Liver (tissue), 9 donors: Measurements from ENCODE around the gene OXNAD1. TPM values are rescaled to one million over a fixed set of nuclear protein-coding genes. Genes with fewer than 3 reads are reported as not detected.

Experiments
- DNase-seq: peaks from one replicate; pipeline ENCODE4 v3.0.0-alpha.2; 2017; ENCODE audit warnings: low spot score
- H3K27ac ChIP-seq, 2 donors: one replicate each; pipeline ENCODE4 v1.7.0; 2013; ENCODE audit warnings: inconsistent platforms in 2 of 2, low read length in 2 of 2, control low read depth in 1 of 2, low read depth in 1 of 2, mild to moderate bottlenecking in 1 of 2
- H3K27me3 ChIP-seq, 4 donors: one replicate each; pipeline versions ENCODE4 v1.6.1 to v1.7.0; 2013; ENCODE audit warnings: low read length in 3 of 4, inconsistent platforms in 1 of 4, mild to moderate bottlenecking in 1 of 4, moderate library complexity in 1 of 4; ENCODE audit not compliant: control insufficient read depth in 4 of 4, insufficient read depth in 4 of 4
- H3K36me3 ChIP-seq, 4 donors: one replicate each; pipeline versions ENCODE4 v1.6.1 to v1.7.0; 2013; ENCODE audit warnings: low read length in 3 of 4, mild to moderate bottlenecking in 3 of 4, low read depth in 1 of 4, moderate library complexity in 1 of 4; ENCODE audit not compliant: control insufficient read depth in 4 of 4, insufficient read depth in 3 of 4
- H3K4me1 ChIP-seq, 4 donors: one replicate each; pipeline versions ENCODE4 v1.6.1 to v1.7.0; 2013; ENCODE audit warnings: low read length in 3 of 4, mild to moderate bottlenecking in 3 of 4, moderate library complexity in 1 of 4; ENCODE audit not compliant: control insufficient read depth in 4 of 4, insufficient read depth in 4 of 4
- H3K4me3 ChIP-seq, 3 donors: one replicate each; pipeline versions ENCODE4 v1.6.1 to v1.7.0; 2013; ENCODE audit warnings: low read length in 3 of 3, control low read depth in 1 of 3, low read depth in 1 of 3, mild to moderate bottlenecking in 1 of 3
- H3K9ac ChIP-seq, 2 donors: one replicate each; pipeline ENCODE4 v1.7.0; 2013; ENCODE audit warnings: low read length in 2 of 2, mild to moderate bottlenecking in 2 of 2, moderate library complexity in 2 of 2, control low read depth in 1 of 2, low read depth in 1 of 2
- H3K9me3 ChIP-seq, 4 donors: one replicate each; pipeline versions ENCODE4 v1.6.1 to v1.7.0; 2013; ENCODE audit warnings: low read length in 3 of 4; ENCODE audit not compliant: control insufficient read depth in 4 of 4
- ATF3 ChIP-seq: IDR thresholded peaks from 2 replicates; pipeline ENCODE4 v1.6.1; 2016; ENCODE audit warnings: antibody characterized with exemption
- CTCF ChIP-seq: fragments of 150-350 bp; IDR thresholded peaks from 2 replicates; pipeline ENCODE4 v1.5.1; 2017; ENCODE audit warnings: improper control_type of control experiment, low read depth, low read length; ENCODE audit not compliant: missing input control
- EGR1 ChIP-seq, 2 donors: IDR thresholded peaks; 2 replicates each; pipeline ENCODE4 v1.6.1; 2016 to 2018; ENCODE audit warnings: antibody characterized with exemption in 2 of 2, low read depth in 2 of 2
- FOXA1 ChIP-seq: IDR thresholded peaks from 2 replicates; pipeline ENCODE4 v1.6.1; 2016; ENCODE audit warnings: antibody characterized with exemption
- FOXA2 ChIP-seq: IDR thresholded peaks from 2 replicates; pipeline ENCODE4 v1.6.1; 2016; ENCODE audit warnings: antibody characterized with exemption
- GABPA ChIP-seq, 2 donors: IDR thresholded peaks in 1 of 2; conservative IDR thresholded peaks in 1 of 2; 2 replicates each; pipeline ENCODE4 v1.6.1; 2016; ENCODE audit warnings: antibody characterized with exemption in 2 of 2, mild to moderate bottlenecking in 1 of 2, moderate library complexity in 1 of 2
- HNF4A ChIP-seq, 2 donors: conservative IDR thresholded peaks; 2 replicates each; pipeline ENCODE4 v1.6.1; 2016; ENCODE audit warnings: antibody characterized with exemption in 2 of 2, mild to moderate bottlenecking in 2 of 2
- HNF4G ChIP-seq: IDR thresholded peaks from 2 replicates; pipeline ENCODE4 v1.6.1; 2016; ENCODE audit warnings: antibody characterized with exemption
- JUND ChIP-seq, 2 donors: IDR thresholded peaks; 2 replicates each; pipeline ENCODE4 v1.6.1; 2016; ENCODE audit warnings: antibody characterized with exemption in 2 of 2
- MAX ChIP-seq: IDR thresholded peaks from 2 replicates; pipeline ENCODE4 v1.6.1; 2016; ENCODE audit warnings: antibody characterized with exemption
- NR2F2 ChIP-seq: IDR thresholded peaks from 2 replicates; pipeline ENCODE4 v1.6.1; 2016; ENCODE audit warnings: antibody characterized with exemption
- RAD21 ChIP-seq, 2 donors: IDR thresholded peaks; 2 replicates each; pipeline ENCODE4 v1.6.1; 2016; ENCODE audit warnings: antibody characterized with exemption in 2 of 2, mild to moderate bottlenecking in 2 of 2
- REST ChIP-seq: IDR thresholded peaks from 2 replicates; pipeline ENCODE4 v1.6.1; 2016; ENCODE audit warnings: antibody characterized with exemption, mild to moderate bottlenecking
- RXRA ChIP-seq, 2 donors: IDR thresholded peaks; 2 replicates each; pipeline ENCODE4 v1.6.1; 2017 to 2018; ENCODE audit warnings: antibody characterized with exemption in 2 of 2, mild to moderate bottlenecking in 1 of 2
- SP1 ChIP-seq: IDR thresholded peaks from 2 replicates; pipeline ENCODE4 v1.6.1; 2018; ENCODE audit warnings: antibody characterized with exemption, mild to moderate bottlenecking
- TAF1 ChIP-seq: conservative IDR thresholded peaks from 2 replicates; pipeline ENCODE4 v1.6.1; 2016; ENCODE audit warnings: antibody characterized with exemption, mild to moderate bottlenecking
- YY1 ChIP-seq: IDR thresholded peaks from 2 replicates; pipeline ENCODE4 v1.6.1; 2016; ENCODE audit warnings: antibody characterized with exemption, mild to moderate bottlenecking
- WGBS: extraction: QIAGEN DNeasy Blood & Tissue Kit; methylation state at CpG from one replicate; pipeline ENCODE4 v1.1.7; 2013; 5-methylcytosine and 5-hydroxymethylcytosine counted together
- polyA plus RNA-seq, 2 donors: library from polyadenylated mRNA; stranded (reverse) in 1 of 2; unstranded in 1 of 2; fragments of 200-250 nt in 1 of 2; fragments of >200 nt in 1 of 2; fragmentation: Nextera tagmentation in 1 of 2; extraction: Ambion mirVana in 1 of 2; gene quantifications; one replicate each; pipeline versions ENCODE4 v1.2.1 to v1.2.3, GENCODE V29; 2013 to 2015
- total RNA-seq, 2 donors: library from RNA; depleted of rRNA; stranded (reverse); fragments of >200 nt; gene quantifications; one replicate each; pipeline ENCODE4 v1.2.3, GENCODE V29; 2014
- TF ChIP-seq, protein P1 (sequence below): IDR thresholded peaks from 2 replicates; pipeline ENCODE4 v1.6.1; 2016; ENCODE audit warnings: antibody characterized with exemption
- donor health status: healthy.
- donor health status: healthy.
- donor health status: healthy.
- donor health status: healthy.
- donor health status: healthy.

Gene OXNAD1
- total RNA-seq (10 to 100 TPM in 1 of 2 donors, 1 to 10 TPM in 1; 9.3 to 24.6 TPM), polyA plus RNA-seq (10 to 100 TPM; 12.6 to 15.6 TPM)

- peaks cover 2 to 39% (median 28%) of the 10 kb centered on the region in 4 donors for H3K4me1 ChIP-seq
- under 1% methylated on average over 61 of the region's 61 CpGs for WGBS
- peak within 1 kb of the TSS; percentile 73 to 88 (median 88) for H3K4me3 ChIP-seq
These were observed at the start of gene OXNAD1, which contains the start of gene DPH3 for GRCh38 chr3:16264708-16265454. Gene OXNAD1 (plus strand): TSS chr3:16265212. CDS start chr3:16270953, 5,741 bp downstream. Gene DPH3 (minus strand): TSS chr3:16264943. CDS start chr3:16264876, 67 bp downstream.

More at GRCh38 chr3:16264708-16265454, at the start of gene OXNAD1, which contains the start of gene DPH3:
- Histone ChIP-seq H3K9me3 (no peaks in the 10 kb centered on the region), H3K27me3 (no peaks in the 10 kb centered on the region), H3K27ac (peak within 1 kb of the TSS; percentile 87 to 88), H3K36me3 (peaks cover 0 to 9% (median 6%) of the 10 kb centered on the region in 4 donors), H3K9ac (peak within 1 kb of the TSS; percentile 91 to 92)
- DNase-seq: peak; percentile 99
- TF ChIP-seq NR2F2 (peak; percentile 66), RXRA (IDR thresholded peaks at IDR 0.05) (peak in 1 of 2 donors; percentile 52), RAD21 (IDR thresholded peaks at IDR 0.05) (no peak), EGR1 (IDR thresholded peaks at IDR 0.05; ENCODE audit: low read depth in 2 of 2) (peak in 1 of 2 donors; percentile 85), HNF4A (conservative IDR thresholded peaks at IDR 0.05) (no peak), FOXA1 (no peak), CTCF (peak; percentile 28), YY1 (peak; percentile 81), TAF1 (peak; percentile 67), JUND (IDR thresholded peaks at IDR 0.05) (peak in 1 of 2 donors; percentile 35), HNF4G (peak; percentile 38), SP1 (peak; percentile 75), FOXA2 (no peak), REST (peak; percentile 91), MAX (peak; percentile 61), GABPA (IDR thresholded peaks at IDR 0.05 in 1 of 2, conservative IDR thresholded peaks at IDR 0.05 in 1 of 2) (peak; percentile 93 to 99), ATF3 (peak; percentile 78)
- TF ChIP-seq, protein P1, sequence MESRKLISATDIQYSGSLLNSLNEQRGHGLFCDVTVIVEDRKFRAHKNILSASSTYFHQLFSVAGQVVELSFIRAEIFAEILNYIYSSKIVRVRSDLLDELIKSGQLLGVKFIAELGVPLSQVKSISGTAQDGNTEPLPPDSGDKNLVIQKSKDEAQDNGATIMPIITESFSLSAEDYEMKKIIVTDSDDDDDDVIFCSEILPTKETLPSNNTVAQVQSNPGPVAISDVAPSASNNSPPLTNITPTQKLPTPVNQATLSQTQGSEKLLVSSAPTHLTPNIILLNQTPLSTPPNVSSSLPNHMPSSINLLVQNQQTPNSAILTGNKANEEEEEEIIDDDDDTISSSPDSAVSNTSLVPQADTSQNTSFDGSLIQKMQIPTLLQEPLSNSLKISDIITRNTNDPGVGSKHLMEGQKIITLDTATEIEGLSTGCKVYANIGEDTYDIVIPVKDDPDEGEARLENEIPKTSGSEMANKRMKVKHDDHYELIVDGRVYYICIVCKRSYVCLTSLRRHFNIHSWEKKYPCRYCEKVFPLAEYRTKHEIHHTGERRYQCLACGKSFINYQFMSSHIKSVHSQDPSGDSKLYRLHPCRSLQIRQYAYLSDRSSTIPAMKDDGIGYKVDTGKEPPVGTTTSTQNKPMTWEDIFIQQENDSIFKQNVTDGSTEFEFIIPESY: peak; percentile 69
